K562 (cell line): ENCODE results near the gene GRIA3.

Experiments used
- ETS1 ChIP-seq: conservative IDR thresholded peaks from 2 replicates; pipeline ENCODE4 v1.6.1; 2011; ENCODE audit warnings: low read depth, mild to moderate bottlenecking, low read length; ENCODE audit not compliant: control insufficient read depth
- KDM1A ChIP-seq, 2 experiments: fragments of 450-650 bp; IDR thresholded peaks; 2 replicates each; pipeline ENCODE4 v1.6.1; 2016; ENCODE audit warnings: mild to moderate bottlenecking in 2 of 2
- MEF2A ChIP-seq: IDR thresholded peaks from 2 replicates; pipeline ENCODE4 v1.6.1; 2011; ENCODE audit warnings: low read depth, mild to moderate bottlenecking, low read length, moderate library complexity; ENCODE audit not compliant: control insufficient read depth
- SPI1 ChIP-seq: IDR thresholded peaks from 2 replicates; pipeline ENCODE4 v1.6.1; 2011; ENCODE audit warnings: low read depth, low read length, control low read depth, borderline replicate concordance

GRCh38 chrX:123190096-123190495 lies 6.0 kb downstream of the GRIA3 start:
- no peak for TF ChIP-seq SPI1
- no peak for TF ChIP-seq MEF2A
- no peak for TF ChIP-seq KDM1A (IDR thresholded peaks at IDR 0.05)
- no peak for TF ChIP-seq ETS1
